Erythroblast (primary cell): Measurements from ENCODE around the gene PLA2G4C.
"Not testable (repeated sequence)": the region's sequence is repeated elsewhere in the genome, so short reads cannot be mapped to it uniquely, and the experiment has no call there.

Source experiments
- DNase-seq, 2 experiments: peaks; one replicate each; lab custom pipeline; 2025; lab: John Stamatoyannopoulos, UW
- GATA1 ChIP-seq: IDR thresholded peaks from 2 replicates; pipeline ENCODE4 v1.6.1; 2011; ENCODE audit warnings: low read depth, mild to moderate bottlenecking, control low read depth, low read length, moderate library complexity
- POLR2A ChIP-seq: IDR thresholded peaks from 2 replicates; pipeline ENCODE4 v1.6.1; 2011; ENCODE audit warnings: mild to moderate bottlenecking, low read length

The PLA2G4C gene

DNA sequence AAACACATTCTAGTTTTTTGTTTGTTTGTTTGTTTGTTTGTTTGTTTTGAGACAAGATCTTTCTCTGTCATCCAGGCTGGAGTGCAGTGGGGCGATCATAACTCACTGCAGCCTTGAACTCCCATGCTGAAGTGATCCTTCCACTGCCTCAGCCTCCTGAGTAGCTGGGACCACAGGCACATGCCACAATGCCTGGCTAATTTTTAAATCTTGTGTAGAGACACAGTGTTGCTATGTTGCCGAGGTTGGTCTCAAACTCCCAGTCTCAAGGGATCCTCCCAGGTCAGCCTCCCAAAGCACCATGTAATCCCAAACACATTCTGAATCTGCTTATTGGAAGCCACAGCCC lies 15.8 kb downstream of the PLA2G4C start:
- TF ChIP-seq GATA1 (no peak), POLR2A (no peak)
- no peak for DNase-seq

DNA sequence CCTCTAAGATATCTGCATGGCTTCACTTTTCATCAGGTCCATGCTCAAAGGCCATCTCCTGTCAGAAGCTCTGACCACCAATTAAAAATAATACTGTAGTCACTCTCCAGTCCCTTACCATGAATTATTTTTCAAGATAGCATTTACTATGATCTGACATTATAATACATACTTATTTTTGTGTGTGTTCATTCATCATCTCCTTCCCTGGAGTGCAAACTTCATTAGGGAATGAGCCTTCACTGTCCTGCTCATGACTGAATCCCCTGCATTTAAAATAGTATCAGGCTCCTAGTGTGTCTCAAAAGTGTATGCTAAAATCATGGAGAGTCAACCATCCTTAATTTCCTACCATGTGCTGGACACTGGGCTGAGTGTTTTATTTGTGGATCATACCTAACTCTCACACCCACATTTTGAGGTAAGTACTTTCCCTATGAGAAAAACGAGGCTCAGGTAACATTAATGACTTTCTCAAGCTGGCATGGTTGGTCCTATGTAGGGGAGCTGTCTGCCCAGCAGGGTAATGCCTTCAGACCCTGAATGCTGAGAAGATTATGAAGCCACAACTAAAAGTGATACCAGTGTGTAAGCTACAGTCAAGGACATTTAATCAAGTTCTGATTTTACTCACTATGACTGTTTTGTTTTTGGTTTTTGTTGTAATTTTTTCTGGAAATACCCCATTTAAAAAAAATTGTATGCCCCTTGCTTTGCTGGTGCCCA lies 16.3 kb downstream of the PLA2G4C start:
- DNase-seq: no peak
- no peak for TF ChIP-seq POLR2A
- no peak for TF ChIP-seq GATA1

DNA sequence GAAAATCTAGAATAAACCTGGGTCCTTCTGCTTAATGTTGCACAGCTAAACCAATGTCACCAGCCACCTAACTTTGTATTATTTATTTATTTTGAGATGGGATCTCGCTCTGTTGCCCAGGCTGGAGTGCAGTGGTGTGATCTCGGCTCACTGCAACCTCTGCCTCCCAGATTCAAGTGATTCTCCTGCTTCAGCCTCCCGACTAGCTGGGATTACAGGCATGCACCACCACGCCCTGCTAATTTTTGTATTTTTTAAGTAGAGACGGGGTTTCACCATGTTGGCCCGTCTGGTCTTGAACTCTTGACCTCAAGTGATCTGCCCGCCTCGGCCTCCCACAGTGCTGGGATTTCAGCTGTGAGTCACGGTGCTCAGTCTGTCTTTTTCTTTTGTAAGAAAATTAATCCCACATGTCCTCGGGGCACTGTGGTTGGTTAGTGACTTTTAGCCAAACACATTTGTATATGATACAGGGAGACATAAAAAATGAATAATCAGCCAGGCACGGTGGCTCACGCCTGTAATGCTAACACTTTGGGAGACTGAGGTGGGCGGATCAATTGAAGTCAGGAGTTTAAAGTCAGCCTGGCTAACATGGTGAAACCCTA lies 19.4 kb downstream of the PLA2G4C start:
- not testable (repeated sequence) for DNase-seq

DNA sequence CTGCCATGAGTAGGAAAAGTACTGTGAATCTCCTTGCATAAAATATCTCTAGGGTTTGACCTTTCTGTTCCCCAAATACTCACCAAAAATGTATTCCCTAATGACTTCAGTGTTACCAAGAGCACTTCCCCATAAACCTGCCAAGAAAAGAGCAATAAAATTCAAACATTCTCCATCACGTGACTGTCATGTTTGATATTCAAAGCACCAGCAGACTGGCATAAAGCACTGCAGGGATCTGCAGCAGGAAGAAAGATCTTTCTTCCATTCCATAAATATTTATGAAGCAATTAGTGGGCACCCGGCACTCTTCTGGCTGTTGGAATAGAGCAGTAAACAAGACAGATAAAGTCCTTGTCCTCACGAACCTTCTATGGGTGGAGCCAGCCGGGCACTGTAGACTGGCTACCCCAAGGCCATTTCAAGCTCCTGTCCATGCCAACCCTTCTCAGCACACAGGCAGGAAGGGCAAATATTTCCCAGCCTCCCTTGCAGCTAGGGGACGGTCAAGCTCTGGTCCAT lies 20.3 kb downstream of the PLA2G4C start:
- DNase-seq: no peak
- no peak for TF ChIP-seq GATA1
- TF ChIP-seq POLR2A: no peak

DNA sequence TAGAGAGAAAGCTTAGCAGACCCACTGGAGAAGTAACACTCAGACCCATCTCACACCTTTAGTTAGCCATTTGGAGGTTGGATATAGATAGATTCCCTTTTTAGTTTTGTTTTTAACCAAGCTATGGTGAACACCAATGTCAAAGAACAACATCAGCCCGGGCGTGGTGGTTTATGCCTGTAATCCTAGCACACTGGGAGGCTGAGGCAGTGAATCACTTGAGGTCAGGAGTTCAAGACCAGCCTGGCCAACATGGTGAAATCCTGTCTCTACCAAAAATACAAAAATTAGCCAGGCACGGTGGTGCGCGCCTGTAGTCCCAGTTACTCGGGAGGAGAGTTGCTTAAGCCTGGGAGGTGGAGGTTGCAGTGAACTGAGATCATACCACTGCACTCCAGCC lies 21.6 kb downstream of the PLA2G4C start:
- not testable (repeated sequence) for DNase-seq

DNA sequence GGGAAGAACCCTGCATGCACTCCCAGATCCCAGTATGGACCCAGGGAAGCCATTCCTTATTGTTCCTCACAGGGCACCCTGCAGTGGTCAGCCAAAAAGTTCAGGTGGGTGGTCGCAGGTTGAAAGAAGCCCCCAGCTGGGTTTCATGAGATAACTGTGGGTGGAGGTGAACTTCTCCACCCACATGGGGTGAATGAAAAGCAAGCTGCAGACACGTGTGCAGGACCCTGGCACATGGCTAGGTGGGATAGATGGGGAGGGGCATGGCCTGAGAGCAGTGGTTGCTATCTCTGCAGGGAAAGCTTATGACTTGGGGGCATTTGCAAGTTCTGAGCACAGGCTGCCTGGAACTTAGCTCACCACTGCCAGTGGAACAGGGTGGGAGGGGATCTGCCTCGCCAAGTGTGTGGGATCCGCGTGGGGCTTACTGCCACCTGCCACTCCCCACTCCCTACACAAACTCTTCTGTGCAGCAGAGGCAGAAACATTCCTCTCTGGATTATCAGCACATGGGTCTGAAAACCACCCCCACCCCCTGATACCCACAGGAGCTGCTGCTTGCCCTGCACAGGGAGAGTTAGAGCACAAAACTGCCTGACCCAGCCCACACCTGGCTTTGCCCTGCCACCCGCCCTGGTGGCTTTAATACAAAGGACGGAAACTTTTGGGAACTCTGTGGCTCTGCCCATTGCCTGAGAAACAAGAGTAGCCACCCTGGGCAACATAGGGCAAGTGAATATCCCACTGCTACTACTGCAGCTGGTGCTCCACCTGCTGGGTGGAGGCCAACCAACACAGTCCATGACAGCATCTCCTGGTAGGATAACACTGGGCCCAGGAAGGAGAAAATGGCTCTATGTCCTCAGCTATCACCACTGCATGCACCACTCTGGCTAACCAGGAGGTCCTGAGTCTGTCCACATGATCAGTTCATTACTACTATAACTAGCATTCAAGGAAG lies 24.4 kb downstream of the PLA2G4C start:
- TF ChIP-seq GATA1 (no peak), POLR2A (no peak)
- peak in 1 of 2 experiments; percentile 6 for DNase-seq

DNA sequence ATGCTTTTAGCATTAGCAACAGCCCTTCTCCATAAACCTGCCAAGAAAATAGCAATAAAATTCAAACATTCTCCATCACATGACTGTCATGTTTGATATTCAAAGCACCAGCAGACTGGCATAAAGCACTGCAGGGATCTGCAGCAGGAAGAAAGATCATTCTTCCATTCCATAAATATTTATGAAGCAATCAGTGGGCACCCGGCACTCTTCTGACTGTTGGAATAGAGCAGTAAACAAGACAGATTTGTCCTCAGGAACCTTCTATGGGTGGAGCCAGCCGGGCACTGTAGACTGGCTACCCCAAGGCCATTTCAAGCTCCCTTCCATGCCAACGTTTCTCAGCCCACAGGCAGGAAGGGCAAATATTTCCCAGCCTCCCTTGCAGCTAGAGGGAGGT lies 25.5 kb downstream of the PLA2G4C start:
- DNase-seq: no peak
- TF ChIP-seq GATA1 (no peak), POLR2A (no peak)

DNA sequence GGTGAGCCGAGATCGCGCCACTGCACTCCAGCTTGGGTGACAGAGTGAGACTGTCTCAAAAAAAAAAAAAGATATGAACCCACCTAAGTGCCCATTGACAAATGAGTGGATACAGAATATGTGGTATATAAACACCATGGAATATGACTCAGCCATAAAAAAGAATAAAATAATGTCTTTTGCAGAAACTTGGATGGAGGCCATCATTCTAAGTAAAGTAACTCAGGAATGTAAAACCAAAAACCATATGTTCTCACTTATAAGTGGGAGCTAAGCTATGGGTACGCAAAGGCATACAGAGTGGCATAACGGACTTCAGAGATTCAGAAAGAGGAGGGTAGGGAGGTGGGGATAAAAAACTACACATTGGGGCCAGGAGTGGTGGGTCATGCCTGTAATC lies 29.5 kb downstream of the PLA2G4C start:
- TF ChIP-seq POLR2A (no peak), GATA1 (no peak)
- no peak for DNase-seq

DNA sequence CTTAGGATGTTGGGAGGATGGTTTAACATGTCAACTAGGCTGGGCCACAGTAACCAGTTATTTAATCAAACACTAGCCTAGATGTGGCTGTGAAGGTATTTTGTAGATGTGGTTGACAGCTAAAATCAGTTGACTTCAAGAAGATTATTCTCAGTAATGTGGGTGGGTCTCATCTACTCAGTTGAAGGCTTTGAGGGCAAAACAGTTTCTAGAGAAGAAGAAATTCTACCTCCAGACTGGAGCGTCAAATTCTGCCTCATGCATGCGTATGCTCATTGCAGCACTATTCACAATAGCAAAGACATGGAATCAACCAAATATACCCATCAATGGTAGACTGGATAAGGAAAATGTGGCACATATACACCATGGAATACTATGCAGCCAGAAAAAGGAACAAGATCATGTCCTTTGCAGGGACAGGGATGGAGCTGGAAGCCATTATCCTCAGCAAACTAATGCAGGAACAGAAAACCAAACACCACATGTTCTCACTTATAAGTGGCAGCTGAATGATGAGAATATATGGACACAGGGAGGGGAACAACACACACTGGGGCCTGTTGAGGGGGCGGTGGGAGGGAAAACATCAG lies 40.3 kb downstream of the PLA2G4C start:
- not testable (repeated sequence) for DNase-seq

DNA sequence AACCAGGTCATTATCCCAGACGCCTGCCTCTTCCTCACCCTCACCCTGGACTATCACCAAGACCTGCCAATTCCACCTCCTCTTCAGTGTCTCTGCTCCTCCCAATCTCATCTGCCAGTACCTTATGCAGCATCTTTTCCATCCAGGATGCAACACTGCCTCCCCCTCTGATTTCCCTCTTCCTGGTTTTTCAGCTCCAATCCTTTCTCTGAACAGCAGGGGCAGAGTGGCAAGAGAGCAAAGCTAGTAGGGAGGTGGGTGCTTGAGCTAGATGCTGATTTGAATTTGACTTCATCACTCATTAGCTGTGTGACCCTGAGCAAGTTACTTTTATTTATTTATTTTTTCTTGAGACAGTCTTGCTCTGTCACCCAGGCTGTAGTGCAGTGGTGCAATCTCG lies 41.2 kb downstream of the PLA2G4C start:
- TF ChIP-seq POLR2A: no peak
- no peak for TF ChIP-seq GATA1
- DNase-seq: no peak

DNA sequence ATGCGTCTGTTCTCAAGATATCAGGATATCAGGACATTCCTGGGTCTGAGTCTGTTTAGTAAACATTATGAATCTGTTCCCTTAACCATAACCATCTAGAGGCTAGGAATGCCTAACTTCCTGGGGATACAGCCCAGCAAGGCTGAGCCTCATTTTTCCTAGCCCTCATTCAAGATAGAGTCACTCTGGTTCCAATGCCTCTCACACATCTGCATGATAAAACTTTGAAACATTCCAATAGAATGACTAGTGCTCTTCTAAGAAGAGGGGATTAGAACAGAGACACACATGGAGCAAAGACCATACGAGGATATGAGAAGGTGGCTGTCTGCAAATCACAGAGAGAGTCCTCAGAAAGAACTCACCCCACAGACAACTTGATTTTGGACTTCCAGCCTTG lies 46.1 kb downstream of the PLA2G4C start:
- TF ChIP-seq POLR2A (no peak), GATA1 (no peak)
- DNase-seq: no peak

DNA sequence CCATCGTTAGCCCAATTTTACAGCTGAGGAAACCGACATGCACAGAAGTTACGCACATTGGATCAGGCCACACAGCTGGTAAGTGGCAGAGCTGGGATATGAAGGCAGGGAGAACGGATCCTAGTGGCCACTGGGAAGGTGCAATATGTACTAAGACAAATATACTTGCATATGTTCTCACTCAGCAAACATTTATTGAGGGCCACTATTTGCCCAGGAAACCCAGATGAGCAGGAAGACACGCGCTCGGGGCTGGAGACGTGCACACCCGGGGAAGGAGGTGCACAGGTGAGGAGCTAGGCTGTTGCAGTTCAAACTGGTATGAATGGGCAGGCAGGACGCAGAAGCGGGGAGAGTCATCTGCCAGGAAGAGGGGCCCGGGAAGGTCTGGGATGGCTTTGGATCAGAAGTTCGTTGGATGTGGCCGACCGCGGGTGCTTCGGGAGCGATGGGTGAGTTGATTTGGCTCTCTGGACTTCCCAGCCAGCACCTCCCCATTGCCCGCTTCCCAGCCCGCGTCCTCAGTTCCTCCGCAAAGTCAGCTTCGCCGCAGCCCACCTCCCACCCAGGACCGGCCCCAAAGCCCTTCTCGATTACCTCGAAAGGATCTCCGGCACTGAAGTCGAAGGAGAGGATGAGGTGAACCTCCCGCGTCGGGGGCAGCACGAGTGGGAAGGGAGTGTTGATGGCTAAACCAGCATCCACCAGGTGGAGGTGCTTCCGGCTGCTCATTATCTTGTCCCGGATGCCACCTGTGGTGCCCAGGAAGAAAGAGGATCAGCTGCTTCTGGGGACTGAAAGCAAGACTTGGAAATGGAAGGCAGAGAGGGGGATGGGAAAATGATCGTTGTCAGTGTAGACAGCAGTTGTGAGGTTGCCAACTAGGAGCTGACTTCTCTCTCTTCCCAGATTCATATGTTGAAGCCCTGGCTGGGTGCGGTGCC lies 48.9 kb downstream of the PLA2G4C start:
- DNase-seq: no peak
- TF ChIP-seq POLR2A (no peak), GATA1 (no peak)

DNA sequence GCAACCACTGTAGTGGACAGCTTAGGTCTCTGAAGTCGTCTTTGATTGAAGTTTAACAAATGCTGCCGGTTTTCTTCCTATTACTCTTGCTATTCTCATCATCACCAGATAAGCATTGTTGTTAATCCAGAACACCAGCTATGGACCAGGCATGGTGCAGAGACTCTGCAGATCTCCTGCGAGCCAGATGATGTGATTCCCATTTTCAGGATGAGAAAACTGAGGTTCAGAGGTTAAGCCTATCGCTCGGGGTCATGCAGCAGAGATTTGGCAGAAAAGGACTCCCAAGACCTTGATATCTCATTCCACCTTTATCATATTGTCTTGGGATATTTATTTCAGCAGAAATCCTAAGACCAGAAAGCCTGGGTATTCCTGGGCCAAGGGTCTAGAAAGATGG lies 50.2 kb downstream of the PLA2G4C start:
- TF ChIP-seq POLR2A: no peak
- TF ChIP-seq GATA1: no peak
- no peak for DNase-seq

DNA sequence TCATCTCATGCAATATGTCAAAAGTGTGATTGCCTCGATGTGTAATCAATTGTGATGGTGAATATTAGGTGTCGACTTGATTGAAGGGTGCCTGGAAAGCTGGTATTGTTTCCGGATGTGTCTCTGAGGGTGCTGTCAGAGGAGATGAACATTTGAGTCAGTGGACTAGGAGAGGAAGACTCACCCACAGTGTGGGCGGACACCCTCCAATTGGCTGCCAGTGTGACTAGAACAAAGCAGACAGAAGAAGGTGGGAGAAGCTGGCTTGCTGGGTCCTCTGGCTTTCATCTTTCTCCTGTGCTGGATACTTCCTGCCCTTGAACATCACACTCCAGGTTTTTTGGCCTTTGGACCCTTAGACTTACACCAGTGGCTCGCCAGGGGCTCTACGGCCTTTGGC lies 51.3 kb downstream of the PLA2G4C start:
- no peak for TF ChIP-seq POLR2A
- no peak for TF ChIP-seq GATA1
- no peak for DNase-seq
